Uterus (tissue), 4 donors: ENCODE results near the gene LHX4. TPM values are rescaled to one million over a fixed set of nuclear protein-coding genes. Genes with fewer than 3 reads are reported as not detected.

Experiments used
- DNase-seq, 2 donors: peaks; one replicate each; pipeline ENCODE4 v3.0.0-alpha.2; 2019 to 2020
- H3K27ac ChIP-seq, 2 donors: fragments of 200-600 bp; sonication (generic); 1 replicate in 1 of 2; 2 replicates in 1 of 2; pipeline ENCODE4 v1.5.1; 2016 to 2018
- H3K27me3 ChIP-seq, 2 donors: fragments of 200-600 bp; sonication (generic); one replicate each; pipeline ENCODE4 v1.5.1; 2018 to 2019; ENCODE audit warnings: control low read depth in 1 of 2
- H3K36me3 ChIP-seq, 2 donors: fragments of 200-600 bp; sonication (generic); one replicate each; pipeline ENCODE4 v1.5.1; 2019; ENCODE audit warnings: control low read depth in 1 of 2
- H3K4me1 ChIP-seq, 2 donors: fragments of 200-600 bp; sonication (generic); one replicate each; pipeline ENCODE4 v1.5.1; 2018 to 2019; ENCODE audit warnings: control low read depth in 1 of 2
- H3K4me3 ChIP-seq, 2 donors: fragments of 200-600 bp; sonication (generic); 1 replicate in 1 of 2; 2 replicates in 1 of 2; pipeline ENCODE4 v1.5.1; 2018 to 2019; ENCODE audit warnings: mild to moderate bottlenecking in 1 of 2
- H3K9me3 ChIP-seq, 2 donors: fragments of 200-600 bp; sonication (generic); one replicate each; pipeline ENCODE4 v1.5.1; 2019; ENCODE audit warnings: control low read depth in 1 of 2
- POLR2A ChIP-seq, 2 donors: fragments of 450-650 bp; IDR thresholded peaks; one replicate each; pipeline ENCODE4 v1.6.1; 2016; ENCODE audit warnings: antibody characterized with exemption in 2 of 2, mild to moderate bottlenecking in 1 of 2, moderate library complexity in 1 of 2
- intact Hi-C: fragments of 100-400 bp; cut with DNase I; formaldehyde crosslinking; loops from one replicate; pipeline ENCODE4 v1.15.1; 2023; ENCODE audit warnings: low total_unique reads
- total RNA-seq, 4 donors: library from RNA; depleted of rRNA in 3 of 4; stranded (reverse); fragments of >200 nt in 3 of 4; gene quantifications; one replicate each; pipeline versions ENCODE4 v1.1.0 to v1.2.4, GENCODE V29; 2014 to 2023
- TF ChIP-seq, protein P1 (sequence below), 4 experiments: fragments of 200-600 bp in 2 of 4; fragments of 450-650 bp in 2 of 4; sonication (generic) in 2 of 4; IDR thresholded peaks; one replicate each; pipeline ENCODE4 v1.5.1; 2016 to 2019; ENCODE audit warnings: antibody characterized with exemption in 4 of 4, mild to moderate bottlenecking in 2 of 4, moderate library complexity in 1 of 4
- donor health status: DM: yes; HTN: yes; CAD: no.

Gene LHX4
- total RNA-seq, 4 donors from 2014 or later, result not detected

GRCh38 chr1:180278596-180279395, 48.7 kb downstream of the LHX4 start:
- Histone ChIP-seq H3K4me3 (no peak overlapping the region), H3K4me1 (no peaks in the 10 kb centered on the region), H3K27me3 (no peaks in the 10 kb centered on the region), H3K27ac (no peak overlapping the region), H3K9me3 (no peaks in the 10 kb centered on the region), H3K36me3 (no peaks in the 10 kb centered on the region)
- DNase-seq, result no peak
- TF ChIP-seq POLR2A (IDR thresholded peaks at IDR 0.05), result no peak
- TF ChIP-seq, protein P1, sequence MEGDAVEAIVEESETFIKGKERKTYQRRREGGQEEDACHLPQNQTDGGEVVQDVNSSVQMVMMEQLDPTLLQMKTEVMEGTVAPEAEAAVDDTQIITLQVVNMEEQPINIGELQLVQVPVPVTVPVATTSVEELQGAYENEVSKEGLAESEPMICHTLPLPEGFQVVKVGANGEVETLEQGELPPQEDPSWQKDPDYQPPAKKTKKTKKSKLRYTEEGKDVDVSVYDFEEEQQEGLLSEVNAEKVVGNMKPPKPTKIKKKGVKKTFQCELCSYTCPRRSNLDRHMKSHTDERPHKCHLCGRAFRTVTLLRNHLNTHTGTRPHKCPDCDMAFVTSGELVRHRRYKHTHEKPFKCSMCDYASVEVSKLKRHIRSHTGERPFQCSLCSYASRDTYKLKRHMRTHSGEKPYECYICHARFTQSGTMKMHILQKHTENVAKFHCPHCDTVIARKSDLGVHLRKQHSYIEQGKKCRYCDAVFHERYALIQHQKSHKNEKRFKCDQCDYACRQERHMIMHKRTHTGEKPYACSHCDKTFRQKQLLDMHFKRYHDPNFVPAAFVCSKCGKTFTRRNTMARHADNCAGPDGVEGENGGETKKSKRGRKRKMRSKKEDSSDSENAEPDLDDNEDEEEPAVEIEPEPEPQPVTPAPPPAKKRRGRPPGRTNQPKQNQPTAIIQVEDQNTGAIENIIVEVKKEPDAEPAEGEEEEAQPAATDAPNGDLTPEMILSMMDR (IDR thresholded peaks at IDR 0.05), result no peak
- intact Hi-C loops, result no loop called here

GRCh38 chr1:180279651-180280050, 49.6 kb downstream of the LHX4 start:
- no peak for DNase-seq
- no peak overlapping the region for H3K4me3 ChIP-seq
- no peaks in the 10 kb centered on the region for H3K27me3 ChIP-seq
- no peaks in the 10 kb centered on the region for H3K9me3 ChIP-seq
- H3K4me1 ChIP-seq, result no peaks in the 10 kb centered on the region
- no peak overlapping the region for H3K27ac ChIP-seq
- intact Hi-C loops, result no loop called here
- no peak for TF ChIP-seq POLR2A (IDR thresholded peaks at IDR 0.05)
- TF ChIP-seq, protein P1 (IDR thresholded peaks at IDR 0.05), result no peak
- H3K36me3 ChIP-seq, result no peaks in the 10 kb centered on the region

GRCh38 chr1:180280617-180281016, 50.6 kb downstream of the LHX4 start:
- no peaks in the 10 kb centered on the region for H3K27me3 ChIP-seq
- H3K9me3 ChIP-seq, result no peaks in the 10 kb centered on the region
- intact Hi-C loops, result no loop called here

GRCh38 chr1:180281490-180281889, 51.4 kb downstream of the LHX4 start:
- Histone ChIP-seq H3K9me3 (no peaks in the 10 kb centered on the region), H3K4me1 (no peaks in the 10 kb centered on the region), H3K4me3 (no peak overlapping the region), H3K27ac (no peak overlapping the region), H3K27me3 (no peaks in the 10 kb centered on the region), H3K36me3 (no peaks in the 10 kb centered on the region)
- TF ChIP-seq POLR2A (IDR thresholded peaks at IDR 0.05), result no peak
- TF ChIP-seq, protein P1 (IDR thresholded peaks at IDR 0.05), result no peak
- intact Hi-C loops, result no loop called here
- no peak for DNase-seq

More at GRCh38 chr1:180280617-180281016, 50.6 kb downstream of the LHX4 start:
- no peak for DNase-seq
- Histone ChIP-seq H3K27ac (no peak overlapping the region), H3K4me1 (no peaks in the 10 kb centered on the region), H3K4me3 (no peak overlapping the region), H3K36me3 (no peaks in the 10 kb centered on the region)
- TF ChIP-seq POLR2A (IDR thresholded peaks at IDR 0.05), result no peak
- TF ChIP-seq, protein P1 (IDR thresholded peaks at IDR 0.05), result no peak

DNA sequence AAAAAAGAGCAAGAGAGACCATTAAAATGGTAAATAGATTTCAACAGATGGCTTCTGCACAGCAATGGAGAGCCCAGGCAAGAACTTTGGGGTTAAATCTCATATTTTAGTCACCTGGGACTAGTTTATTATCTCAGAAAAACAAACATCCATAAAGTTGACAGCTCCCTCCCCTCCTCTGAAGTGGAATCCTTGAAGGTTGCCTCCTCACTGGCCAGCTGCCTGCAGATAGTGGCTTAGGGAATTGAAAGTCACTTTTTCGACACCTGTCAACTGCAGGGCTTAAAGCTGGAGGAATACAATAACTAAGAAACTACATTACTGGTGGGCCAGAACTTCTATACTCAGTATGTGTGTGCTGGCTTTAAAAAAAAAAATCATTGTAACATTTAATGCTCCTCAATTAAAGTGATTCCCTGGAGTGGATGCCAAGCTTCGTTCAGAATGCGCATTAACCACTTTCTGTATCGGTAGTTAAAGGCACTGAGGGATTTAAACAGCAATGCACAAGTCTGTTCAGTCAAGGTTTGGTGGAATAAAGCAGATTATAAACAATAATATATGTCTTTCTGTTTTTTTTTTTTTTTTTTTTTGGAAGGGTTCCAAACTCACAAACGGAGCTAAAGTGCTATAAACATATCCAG, 52.5 kb downstream of the LHX4 start:
- Histone ChIP-seq H3K27ac (no peak overlapping the region), H3K36me3 (no peaks in the 10 kb centered on the region), H3K4me1 (no peaks in the 10 kb centered on the region), H3K4me3 (no peak overlapping the region), H3K27me3 (no peaks in the 10 kb centered on the region), H3K9me3 (no peaks in the 10 kb centered on the region)
- intact Hi-C loops, result no loop called here
- no peak for DNase-seq
- TF ChIP-seq, protein P1 (IDR thresholded peaks at IDR 0.05), result no peak
